GM04503 (cell line): ENCODE data around the gene TENT5C.

Source experiments
- DNase-seq: peaks from one replicate; pipeline ENCODE4 v3.0.0-alpha.2; 2012; ENCODE audit warnings: low read depth

TENT5C gene

DNA sequence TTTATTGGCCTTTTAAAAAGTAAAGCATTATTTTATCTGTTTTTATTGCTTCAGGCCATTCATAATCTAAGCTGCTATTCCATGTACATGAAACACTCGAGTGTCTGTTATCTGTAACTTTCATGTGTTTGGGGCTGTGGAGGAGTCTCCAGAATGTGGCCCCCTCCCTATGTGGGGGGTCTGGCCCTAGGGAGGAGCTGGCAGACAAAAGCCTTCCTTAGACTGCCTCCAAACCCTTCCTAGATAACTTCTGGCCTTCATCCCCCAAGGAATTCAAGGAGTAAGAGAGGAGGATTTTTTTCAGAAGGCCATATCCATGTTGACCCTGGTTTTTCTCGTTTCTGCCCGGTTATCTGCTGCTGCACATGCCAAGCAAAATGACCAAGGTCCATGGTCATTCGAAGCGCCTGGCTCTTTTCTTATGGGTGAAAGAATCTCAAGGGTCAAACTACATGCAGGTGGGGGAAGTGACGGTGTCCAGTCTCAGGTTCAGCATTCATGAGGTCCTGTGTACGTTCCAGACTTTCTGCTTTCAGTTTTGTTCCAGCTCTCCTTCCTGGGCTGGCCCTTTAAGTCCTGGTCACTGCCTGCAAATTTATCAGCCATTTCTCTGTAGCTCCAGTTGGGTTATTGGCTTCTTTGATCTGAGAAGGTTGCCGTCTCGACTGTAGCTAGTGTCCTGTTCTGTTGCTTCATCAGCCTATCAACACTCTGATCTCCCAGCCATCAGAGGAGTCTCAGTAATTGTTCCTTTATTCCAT, 8.3 kb downstream of the TENT5C start:
- DNase-seq = no peak

DNA sequence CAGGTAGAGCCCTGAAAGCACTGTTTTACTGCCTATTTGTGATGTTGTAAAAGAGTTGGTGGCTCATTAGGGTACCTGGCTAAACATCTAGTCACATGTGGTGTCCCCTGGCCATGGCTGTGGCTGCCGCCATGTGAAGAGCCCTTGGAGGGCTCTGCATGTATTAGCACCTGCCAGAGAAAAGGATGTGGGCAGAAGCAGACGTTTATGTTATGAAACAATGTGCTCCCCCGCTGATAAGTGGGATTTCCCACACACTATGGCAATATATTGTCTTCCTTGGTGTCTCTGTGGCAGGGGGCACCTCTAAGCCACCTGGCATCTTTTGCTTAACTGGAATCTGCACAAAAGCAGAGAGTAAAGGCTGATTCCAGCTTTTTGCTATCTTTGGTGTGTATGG, 9.6 kb downstream of the TENT5C start:
- no peak for DNase-seq

DNA sequence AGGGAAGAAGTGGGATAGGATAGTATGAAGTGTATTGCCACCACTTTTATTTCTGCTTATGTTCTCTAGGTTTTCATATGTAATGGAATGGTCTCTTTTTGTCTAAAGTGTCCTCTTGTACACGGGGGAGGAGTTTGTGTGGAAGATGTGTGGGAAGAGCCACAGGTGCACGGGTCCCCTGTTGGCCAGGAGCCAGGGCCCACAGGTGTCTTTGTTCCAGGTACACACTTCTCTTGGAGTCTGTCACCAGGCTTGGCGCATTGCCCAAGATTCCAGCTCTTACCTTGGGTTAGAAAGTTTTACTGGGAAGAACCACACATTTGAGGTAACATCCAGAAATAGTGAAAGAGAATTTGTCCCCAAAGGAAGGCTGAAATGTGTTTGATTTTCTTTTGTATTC, 10.5 kb downstream of the TENT5C start:
- no peak for DNase-seq

DNA sequence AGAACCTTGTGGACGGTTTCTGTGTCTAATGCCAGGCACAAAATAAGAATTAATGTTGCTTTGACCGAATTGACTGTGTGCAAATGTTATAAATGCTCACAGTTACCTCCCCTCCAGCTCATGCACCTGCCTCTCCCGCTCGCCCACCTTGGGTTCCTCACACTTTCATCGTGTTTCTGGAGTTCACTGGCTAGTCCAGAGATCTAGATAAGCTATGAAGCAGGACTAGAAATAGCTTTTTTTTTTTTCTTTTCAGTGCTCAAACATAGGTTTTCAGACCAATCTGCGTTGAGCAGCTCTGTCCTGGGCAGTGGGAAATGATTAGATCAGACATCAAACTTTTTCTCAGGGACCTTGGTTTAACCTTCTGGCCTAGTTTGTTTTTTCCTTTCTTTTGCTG, 11.1 kb downstream of the TENT5C start:
- DNase-seq = no peak

DNA sequence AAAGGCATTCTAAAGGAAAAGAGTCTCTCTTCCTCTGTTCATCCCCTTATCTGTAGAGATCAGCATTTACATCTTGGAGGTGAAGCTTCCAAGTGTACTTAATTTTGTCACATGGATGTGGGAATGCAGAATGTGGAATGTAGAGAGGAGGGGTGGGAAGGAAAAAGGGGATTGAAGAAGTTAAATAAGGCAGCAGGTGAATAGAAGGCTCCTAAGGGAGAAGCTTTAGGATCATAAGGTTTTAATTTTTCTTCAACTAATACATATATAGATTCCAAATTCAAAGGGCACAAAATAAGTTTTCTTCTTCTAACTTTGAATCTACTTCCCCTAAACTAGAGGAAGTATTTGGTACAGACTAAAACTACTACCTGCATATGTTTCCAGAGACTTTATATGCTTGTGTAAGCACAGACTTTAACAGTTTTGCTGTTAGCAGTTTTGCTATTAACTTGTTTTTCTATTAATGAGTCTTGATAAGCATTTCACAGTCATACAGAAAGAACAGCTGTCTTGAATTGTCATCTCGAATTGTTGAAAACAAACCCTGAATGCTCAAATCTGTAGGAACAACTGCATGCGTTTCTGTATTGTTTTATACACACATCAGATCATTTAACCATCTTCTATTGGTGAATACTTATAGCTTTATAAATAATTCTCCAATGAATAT, 12.7 kb downstream of the TENT5C start:
- no peak for DNase-seq

DNA sequence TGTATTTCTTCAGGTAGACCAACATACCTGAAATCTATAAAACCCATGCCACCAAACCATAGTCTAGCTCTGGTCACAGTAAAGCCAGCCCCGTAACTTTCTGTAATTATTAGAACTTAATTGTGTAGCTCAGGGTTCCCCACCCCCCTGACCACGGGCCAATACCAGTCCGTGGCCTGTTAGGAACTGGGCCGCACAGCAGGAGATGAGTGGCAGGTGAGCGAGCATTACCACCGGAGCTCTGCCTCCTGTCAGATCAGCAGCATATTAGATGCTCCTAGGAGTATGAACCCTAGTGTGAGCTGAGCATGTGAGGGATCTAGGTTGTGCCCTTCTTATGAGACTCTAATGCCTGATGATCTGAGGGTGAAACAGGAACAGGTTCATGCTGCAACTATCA, 14.6 kb downstream of the TENT5C start:
- no peak for DNase-seq

DNA sequence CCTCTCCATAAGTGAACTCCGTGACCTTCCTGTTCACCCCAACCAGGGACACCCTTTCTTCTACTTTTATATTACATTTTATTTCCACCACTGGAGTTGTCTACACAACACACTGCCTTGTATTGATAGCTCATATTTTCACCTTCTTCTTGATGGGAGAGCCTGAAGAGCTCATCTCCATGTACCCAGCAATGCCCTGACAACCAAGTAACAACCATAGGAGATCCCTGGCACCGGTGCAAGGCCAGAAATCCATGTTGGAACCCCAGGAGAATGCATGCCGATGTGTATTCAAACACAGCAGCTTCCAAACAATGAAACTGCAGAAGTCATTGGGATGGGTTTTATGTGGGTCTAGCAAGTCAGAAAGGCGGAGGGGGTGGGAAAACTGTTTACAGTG, 15.5 kb downstream of the TENT5C start:
- no peak for DNase-seq

DNA sequence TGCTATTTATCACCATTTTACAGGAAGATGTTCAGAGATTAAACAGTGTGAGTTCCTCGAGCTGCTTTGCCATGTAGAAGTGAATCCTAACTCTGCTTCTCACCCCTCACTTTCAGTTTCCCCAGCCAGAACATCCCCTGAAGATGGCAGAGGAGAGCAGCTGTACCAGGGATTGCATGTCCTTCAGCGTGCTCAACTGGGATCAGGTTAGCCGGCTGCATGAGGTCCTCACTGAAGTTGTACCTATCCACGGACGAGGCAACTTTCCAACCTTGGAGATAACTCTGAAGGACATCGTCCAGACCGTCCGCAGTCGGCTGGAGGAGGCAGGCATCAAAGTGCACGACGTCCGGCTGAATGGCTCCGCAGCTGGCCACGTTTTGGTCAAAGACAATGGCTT, 16.9 kb downstream of the TENT5C start:
- DNase-seq = no peak

DNA sequence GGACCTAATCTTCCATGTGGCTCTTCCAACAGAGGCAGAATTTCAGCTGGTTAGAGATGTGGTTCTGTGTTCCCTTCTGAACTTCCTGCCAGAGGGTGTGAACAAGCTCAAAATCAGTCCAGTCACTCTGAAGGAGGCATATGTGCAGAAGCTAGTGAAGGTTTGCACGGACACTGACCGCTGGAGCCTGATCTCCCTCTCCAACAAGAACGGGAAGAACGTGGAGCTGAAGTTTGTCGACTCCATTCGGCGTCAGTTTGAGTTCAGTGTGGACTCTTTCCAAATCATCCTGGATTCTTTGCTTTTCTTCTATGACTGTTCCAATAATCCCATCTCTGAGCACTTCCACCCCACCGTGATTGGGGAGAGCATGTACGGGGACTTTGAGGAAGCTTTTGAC, 17.3 kb downstream of the TENT5C start:
- DNase-seq = no peak

DNA sequence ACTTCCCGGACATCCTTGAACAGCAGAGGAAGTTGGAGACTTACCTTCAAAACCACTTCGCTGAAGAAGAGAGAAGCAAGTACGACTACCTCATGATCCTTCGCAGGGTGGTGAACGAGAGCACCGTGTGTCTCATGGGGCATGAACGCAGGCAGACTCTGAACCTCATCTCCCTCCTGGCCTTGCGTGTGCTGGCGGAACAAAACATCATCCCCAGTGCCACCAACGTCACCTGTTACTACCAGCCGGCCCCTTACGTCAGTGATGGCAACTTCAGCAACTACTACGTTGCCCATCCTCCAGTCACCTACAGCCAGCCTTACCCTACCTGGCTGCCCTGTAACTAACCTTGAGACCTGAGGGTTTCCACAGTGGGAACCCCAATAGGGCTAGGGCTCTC, 17.9 kb downstream of the TENT5C start:
- no peak for DNase-seq

DNA sequence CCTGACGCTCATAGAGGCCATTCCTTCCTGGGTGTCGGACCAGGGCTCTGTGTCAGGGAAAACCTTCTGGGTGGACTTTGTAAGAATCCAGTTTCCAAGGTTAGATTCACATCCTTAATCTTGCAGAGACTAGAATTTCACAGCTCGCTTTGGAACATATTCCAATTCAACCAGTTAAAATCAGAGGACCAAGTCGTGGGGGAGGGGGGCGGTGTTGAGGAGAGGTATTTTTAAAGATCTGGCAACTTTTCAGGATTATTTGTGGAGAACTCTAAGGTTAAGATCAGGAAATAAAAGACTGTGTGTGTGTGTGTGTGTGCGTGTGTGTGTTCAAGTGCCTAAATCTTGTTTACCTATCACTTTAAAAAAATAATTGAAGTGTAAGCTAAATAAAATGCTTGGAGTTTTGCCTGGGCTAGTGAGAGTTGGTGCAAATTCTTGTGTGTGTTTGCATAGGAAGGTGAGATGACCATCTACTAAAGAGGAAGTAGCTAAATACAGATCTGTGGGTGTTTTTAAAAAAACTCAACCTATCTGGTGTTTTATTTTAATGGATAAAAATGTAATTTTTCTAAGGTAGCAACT, 21.8 kb downstream of the TENT5C start:
- no peak for DNase-seq

DNA sequence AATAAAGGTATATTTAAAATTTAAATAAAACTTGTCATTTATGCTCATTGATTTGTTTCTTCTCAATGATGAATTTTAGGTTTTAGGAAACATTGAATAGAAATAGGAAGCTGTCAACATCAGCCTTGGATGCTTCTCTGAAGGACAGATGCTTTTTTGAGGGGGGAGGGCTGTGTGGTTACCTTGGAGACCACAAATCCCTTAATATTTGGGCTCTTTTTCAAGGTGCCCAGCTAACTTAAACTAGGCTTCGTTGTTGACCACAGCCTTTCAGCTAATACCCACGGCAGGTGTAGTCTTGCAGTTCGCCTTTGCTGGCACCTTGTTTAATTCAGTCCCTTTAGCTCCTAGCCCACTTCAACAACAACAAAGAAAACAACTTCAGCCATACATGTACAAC, 22.5 kb downstream of the TENT5C start:
- no peak for DNase-seq

DNA sequence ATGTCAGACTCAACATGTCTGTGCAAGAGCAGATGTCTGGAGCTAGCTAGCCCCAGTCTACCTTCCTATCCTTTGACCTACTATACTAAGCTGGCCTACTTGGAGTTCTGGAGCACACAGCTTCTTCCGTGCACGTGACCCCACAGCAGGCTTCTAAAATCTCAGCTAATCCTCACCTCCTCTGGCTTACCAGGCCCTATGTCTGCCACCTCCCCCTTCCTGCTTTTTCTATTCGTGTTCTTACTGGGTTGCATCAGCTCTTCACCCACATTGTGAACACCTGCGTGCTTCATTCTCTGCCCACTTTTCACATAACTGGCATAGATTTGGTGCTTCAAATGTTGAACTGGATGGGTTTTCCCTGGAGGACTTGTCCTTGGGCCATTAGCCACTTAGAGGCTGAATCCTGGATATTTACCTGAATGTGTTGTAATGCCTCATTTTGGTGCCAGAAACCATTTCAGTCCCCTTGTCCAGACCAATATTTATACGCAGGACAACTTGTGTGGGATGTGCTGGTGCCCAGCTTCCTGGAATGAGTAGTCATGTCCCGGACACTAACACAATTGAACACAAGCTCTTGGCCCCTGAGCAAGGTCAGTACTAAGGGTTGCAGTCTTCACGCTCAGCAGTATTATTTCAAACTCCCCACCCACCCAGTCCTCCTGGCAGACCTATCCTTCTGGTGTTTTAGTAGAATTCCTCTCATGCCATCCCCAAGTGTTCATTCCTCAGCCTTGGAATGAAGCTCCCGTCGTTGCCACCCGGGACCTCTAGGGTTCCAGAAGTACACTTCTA, 24.0 kb downstream of the TENT5C start:
- no peak for DNase-seq

DNA sequence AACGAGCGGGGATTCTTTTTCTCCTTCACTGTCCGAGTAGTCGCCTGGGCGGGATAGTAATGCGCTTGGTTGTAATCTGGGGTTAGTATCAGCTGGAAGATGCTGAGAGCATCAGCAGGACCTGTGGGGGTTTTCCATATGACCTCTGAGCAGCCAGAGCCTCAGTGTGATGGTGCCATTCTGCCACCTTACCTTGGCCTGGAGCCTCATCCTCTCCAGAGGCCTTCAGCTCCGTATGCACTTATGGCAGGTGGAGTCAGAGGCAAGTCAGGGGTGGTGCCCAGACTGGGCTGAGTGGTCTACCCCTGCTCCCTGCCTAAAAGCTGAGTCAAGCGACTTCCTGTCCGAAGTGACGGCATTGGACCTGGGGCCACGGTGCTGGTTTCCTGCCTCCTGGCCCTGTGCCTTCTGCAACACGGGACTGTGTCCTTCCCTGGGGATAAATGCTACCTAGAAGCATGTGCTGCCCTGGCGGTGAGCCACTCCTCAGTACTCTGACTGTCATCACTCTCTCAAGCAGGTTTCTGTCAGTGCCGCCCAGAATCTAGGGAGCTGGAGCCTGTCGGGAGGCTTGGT, 24.7 kb downstream of the TENT5C start:
- no peak for DNase-seq

DNA sequence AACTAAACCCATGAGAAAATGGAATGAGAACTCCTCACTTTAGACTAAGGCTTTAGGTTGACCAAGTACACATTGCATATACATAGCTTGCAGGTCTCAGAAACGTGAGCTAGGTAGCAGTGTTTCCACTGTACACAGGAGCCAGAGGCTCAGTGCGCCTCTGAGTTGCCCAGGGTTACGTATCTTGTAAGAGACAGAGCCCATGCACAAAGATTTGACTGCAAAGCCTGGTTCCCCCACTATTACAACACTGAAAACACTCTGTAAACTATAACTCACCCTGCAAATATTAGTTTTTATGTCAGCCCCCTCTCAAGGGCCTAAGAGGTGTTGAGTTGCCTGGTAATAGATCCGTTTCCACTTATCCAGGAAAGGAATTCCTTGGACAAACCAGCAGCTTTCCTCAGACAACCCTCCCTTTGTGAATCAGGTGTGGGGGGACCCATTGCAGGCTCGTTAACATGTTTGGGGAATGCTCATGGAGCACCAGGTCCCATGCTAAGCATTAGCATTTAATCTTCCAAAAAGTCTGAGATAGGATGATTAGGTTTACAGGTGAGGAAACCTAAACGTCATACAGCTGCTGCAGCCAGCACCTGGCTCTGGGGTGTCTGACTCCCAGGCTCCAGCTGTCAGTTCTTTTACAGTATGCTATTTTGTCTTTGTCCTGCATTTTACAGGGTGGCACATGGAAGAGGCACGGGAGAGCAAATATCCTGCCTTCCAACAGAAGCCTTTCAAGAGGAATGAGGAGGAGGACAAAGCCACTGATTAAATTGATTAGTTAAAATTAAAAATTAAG, 25.7 kb downstream of the TENT5C start:
- DNase-seq = no peak

DNA sequence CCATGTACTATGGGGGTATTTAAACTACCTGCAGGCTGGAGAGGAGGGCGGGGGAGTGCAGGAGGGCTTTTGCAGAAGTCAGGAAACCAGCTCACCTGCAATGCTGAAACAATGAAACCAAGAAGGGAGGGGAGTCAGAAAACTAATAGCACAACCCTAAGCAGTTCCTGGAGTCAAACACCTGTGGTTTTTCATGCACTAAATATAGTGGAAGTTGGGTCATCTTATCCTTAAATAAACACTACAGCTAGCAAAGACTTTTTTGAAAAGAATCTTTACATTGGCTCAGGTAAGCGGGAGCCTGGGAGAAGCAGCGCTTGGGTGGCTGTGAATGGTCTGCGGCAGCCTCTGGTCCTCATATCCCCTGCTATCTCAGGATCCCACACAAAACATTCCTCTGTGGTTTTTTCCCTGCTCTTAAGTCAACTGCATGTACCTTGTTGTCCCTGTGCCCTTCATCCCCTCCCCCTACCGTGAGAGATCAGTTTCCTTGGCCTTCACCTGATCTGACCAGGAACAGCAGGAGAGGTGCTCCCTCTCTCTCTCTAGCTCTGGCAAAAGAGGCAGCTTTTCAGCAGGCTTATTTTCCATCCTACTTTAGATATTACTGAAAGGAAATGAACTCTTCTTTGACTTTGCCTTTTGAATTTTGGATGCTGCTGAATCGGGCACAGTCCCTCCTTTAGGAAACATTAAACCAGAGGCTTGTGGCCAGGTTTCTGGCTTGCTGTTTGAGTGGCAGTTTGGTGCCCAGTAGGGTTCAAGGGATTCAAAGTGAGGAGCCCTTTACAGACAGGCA, 26.6 kb downstream of the TENT5C start:
- no peak for DNase-seq

DNA sequence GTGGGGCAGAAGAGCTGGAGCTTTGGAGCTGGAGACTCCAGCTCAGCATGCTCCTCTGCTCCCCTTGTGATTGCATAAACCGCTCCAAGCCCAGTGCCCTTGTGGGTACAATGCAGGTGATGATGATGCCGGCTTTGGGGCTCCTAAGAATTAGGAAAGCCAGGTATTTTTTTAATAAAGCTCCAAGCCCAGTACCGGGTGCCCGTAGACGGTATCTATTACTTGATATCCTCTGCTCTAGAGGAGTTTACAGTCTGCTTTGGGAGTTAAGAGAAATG, 27.2 kb downstream of the TENT5C start:
- no peak for DNase-seq

DNA sequence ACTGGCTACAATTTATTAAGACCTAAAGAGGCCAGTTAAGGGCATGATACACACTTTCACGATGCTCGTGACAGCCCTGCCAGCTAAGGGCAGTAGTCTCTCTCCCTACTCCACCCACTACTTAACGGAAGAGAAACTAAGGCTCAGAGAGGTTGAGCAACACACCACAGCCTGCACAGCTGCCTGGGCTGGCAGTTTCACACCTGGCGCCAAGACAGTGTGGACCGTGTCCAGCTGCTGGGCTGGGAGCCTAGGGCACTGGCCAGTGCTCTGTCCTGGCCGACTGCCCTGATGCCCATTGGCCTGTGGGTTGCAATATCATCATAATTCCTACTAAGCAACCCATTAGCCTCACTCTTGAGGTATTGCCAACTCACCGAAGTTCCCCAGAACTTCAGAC, 27.6 kb downstream of the TENT5C start:
- no peak for DNase-seq

DNA sequence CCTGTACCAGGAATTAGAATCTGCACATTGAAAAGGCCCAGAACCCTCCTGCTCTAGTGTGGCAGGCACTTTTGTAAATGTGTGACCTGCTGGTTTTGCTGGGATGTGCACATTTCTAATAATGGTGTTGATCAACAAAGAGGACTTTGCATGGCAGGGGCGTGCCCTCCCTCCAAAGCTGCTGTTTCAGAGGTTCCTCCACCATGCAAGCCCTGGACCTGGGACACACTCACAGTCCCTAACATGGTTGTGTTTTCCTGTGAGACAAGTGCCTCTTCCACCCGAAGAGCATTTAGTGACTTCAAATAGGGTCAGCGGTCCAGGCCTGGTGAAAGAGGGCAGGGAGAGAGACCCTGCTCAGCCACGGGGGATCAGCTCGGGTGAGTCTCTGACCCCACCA, 28.1 kb downstream of the TENT5C start:
- no peak for DNase-seq

DNA sequence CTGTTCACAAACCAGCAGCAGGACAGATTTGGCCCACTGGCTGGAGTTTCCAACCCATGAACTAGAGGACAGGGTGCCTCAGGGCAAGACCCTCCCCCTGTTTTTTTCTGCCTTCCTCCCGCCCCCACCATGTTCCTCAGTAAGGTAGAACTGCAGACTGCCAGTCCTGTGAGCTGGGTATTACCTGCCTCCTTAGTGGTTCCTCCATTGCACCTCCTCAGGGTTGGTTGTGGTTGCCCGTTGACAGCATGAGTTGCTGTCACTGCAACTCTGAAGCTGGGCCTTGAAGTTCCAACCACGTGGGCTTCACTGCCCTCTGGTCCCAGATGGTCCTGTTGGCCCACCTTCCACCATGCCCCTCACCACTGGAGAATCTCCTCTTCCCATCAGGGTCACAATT, 28.8 kb downstream of the TENT5C start:
- no peak for DNase-seq

DNA sequence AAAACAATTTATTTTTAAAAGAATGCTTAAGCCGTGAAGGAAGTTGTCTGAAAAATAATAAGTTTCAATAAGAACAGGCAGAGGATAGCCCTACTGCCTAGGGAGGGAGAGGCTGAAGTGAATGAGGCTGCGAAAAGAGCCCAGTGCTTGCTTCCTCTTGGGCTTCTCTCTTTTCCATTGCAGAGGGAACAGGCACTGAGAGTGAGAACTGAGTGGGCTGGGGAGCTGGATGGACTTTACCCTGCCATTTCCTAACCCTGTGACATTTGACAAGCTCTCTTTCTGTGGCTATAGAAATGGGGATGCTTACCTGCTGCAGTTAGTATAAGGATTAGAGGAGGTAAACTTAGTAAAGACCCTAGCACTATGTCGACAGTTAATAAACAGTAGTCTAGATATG, 30.0 kb downstream of the TENT5C start:
- no peak for DNase-seq
